ENCODE measurements around the gene CFAP73.

- TF ChIP-seq CTCF (conservative IDR thresholded peaks at IDR 0.05; ENCODE audit: low read depth in 2 of 2) (no peak), EZH2 (IDR thresholded peaks at IDR 0.05; ENCODE audit: low read depth, unreplicated experiment) (no peak), POLR2AphosphoS5 (IDR thresholded peaks at IDR 0.05; ENCODE audit: low read depth) (no peak)
Measured at GRCh38 chr12:113136990-113137511, 12.5 kb upstream of the CFAP73 start.
